Esophagus muscularis mucosa (tissue), 4 donors: ENCODE measurements around the gene UFD1.

Experiments used
- EP300 ChIP-seq: sonication (generic); formaldehyde crosslinking; IDR thresholded peaks from one replicate; pipeline ENCODE4 v1.6.1; 2017; ENCODE audit warnings: antibody characterized with exemption
- POLR2A ChIP-seq: fragments of 450-650 bp; IDR thresholded peaks from one replicate; pipeline ENCODE4 v1.6.1; 2017; ENCODE audit warnings: antibody characterized with exemption, moderate library complexity, mild to moderate bottlenecking, low read depth
- TF ChIP-seq, protein P1 (sequence below), 3 experiments: fragments of 200-600 bp in 2 of 3; fragments of 450-650 bp in 1 of 3; sonication (generic) in 2 of 3; IDR thresholded peaks; one replicate each; pipeline ENCODE4 v1.5.1; 2017 to 2019; ENCODE audit warnings: antibody characterized with exemption in 3 of 3, mild to moderate bottlenecking in 2 of 3, moderate library complexity in 1 of 3

DNA sequence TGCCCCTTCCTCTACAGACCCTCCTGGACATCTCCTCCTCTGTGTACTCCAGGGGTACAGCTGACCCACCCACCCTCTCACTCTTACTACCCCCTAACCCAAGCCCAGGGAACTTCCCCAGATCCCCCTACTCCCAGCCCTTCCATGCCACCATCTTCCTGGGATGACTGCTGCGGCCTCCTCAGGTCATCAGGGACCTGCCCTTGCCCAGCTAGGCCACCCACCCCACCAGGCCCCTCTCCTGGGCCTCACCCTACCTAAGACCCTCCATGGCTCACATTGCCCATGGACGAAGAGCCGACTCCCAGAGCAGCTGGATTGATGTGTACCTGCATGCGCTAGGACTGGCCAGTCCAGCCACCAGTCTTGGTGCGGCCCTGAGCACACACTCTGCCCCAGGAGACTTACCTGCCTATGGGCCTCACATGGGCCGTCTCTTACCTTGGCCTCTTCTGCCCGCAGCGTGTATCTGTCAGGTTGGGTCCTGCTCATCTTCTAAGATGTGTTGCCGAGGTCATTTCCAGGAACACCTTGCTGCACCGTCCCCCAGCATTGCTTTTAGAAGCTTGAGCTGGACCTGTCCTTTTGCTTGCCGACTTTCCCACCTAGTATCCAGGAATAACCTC is 47.2 kb upstream of the UFD1 start:
- TF ChIP-seq, protein P1, sequence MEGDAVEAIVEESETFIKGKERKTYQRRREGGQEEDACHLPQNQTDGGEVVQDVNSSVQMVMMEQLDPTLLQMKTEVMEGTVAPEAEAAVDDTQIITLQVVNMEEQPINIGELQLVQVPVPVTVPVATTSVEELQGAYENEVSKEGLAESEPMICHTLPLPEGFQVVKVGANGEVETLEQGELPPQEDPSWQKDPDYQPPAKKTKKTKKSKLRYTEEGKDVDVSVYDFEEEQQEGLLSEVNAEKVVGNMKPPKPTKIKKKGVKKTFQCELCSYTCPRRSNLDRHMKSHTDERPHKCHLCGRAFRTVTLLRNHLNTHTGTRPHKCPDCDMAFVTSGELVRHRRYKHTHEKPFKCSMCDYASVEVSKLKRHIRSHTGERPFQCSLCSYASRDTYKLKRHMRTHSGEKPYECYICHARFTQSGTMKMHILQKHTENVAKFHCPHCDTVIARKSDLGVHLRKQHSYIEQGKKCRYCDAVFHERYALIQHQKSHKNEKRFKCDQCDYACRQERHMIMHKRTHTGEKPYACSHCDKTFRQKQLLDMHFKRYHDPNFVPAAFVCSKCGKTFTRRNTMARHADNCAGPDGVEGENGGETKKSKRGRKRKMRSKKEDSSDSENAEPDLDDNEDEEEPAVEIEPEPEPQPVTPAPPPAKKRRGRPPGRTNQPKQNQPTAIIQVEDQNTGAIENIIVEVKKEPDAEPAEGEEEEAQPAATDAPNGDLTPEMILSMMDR (IDR thresholded peaks at IDR 0.05) = no peak
- TF ChIP-seq POLR2A = no peak
- TF ChIP-seq EP300 = no peak
